Natural killer cell treated with Interleukin-12 subunit alpha and Interleukin-12 subunit beta and Interleukin-15 and Interleukin-18, amount 100 ng/mL, for 72 hours (primary cell): ENCODE measurements around the gene EXTL1. TPM values are rescaled to one million over a fixed set of nuclear protein-coding genes. Genes with fewer than 3 reads are reported as not detected.

Source experiments
- ATAC-seq, 2 donors: fragments of 150-1000 bp; cut with Tn5 transposase in 1 of 2; sonication (Bioruptor Pico), chemical (Tn5 transposase) in 1 of 2; 2 replicates each; pipeline ENCODE4 v1.10.0; 2021
- DNase-seq: peaks from one replicate; pipeline ENCODE4 v3.0.0; 2022; ENCODE audit warnings: low spot score
- H3K27ac Mint-ChIP-seq, 2 donors: 1 replicate in 1 of 2; 2 replicates in 1 of 2; pipeline ENCODE4 v1.8.0; 2022; ENCODE audit warnings: mixed read lengths in 2 of 2, mild to moderate bottlenecking in 1 of 2, moderate library complexity in 1 of 2
- H3K27me3 Mint-ChIP-seq, 2 donors: 1 replicate in 1 of 2; 2 replicates in 1 of 2; pipeline ENCODE4 v1.8.0; 2022; ENCODE audit warnings: mixed read lengths in 2 of 2
- H3K36me3 Mint-ChIP-seq: one replicate; pipeline ENCODE4 v1.8.0; 2022; ENCODE audit warnings: mixed read lengths
- H3K4me1 Mint-ChIP-seq, 2 donors: 1 replicate in 1 of 2; 2 replicates in 1 of 2; pipeline ENCODE4 v1.8.0; 2022; ENCODE audit warnings: low read depth in 2 of 2, mixed read lengths in 2 of 2, mild to moderate bottlenecking in 1 of 2
- H3K4me3 Mint-ChIP-seq: one replicate; pipeline ENCODE4 v1.8.0; 2022; ENCODE audit warnings: mixed read lengths
- H3K9me3 Mint-ChIP-seq: 2 replicates; pipeline ENCODE4 v1.8.0; 2022; ENCODE audit warnings: mixed read lengths
- total RNA-seq, 2 donors: library from RNA; stranded (reverse); gene quantifications; one replicate each; pipeline ENCODE4 v1.2.3, GENCODE V29; 2022

Gene EXTL1
- total RNA-seq, 2 donors from 2014 or later, result not detected

- H3K4me1 Mint-ChIP-seq, result peaks cover 58 to 60% of the 10 kb centered on the region in 2 donors
- DNase-seq (no peak), ATAC-seq (no peak)
- no peaks in the 10 kb centered on the region for H3K9me3 Mint-ChIP-seq
- H3K36me3 Mint-ChIP-seq, result no peaks in the 10 kb centered on the region
- peak overlapping the region; percentile 10 to 85 for H3K27ac Mint-ChIP-seq
- peak overlapping the region; percentile 46 for H3K4me3 Mint-ChIP-seq
- no peaks in the 10 kb centered on the region for H3K27me3 Mint-ChIP-seq
Observed at GRCh38 chr1:25991937-25992688, 29.5 kb upstream of the EXTL1 start.

DNA sequence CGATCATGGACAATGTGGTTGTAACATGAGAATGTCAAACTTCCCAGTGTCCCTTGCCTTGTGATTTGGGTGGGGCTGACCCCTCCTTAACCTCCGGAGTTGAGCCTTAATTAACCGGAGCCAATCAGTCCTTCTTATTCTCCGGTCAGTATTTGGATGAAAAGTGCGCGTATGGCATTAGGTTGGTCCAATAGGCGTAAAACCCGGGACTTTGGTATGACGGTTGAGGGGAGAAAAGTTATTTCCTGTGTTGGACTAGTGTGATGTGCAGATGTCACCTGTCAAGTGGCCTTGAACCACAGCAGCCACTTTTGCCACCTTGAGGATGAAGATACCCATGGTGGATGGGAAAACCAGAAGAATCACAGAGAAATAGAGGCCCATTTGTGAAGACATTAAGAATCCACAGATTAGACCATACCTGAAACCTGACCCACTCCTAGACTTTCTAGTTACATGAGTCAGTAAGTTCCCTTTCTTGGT, 28.8 kb upstream of the EXTL1 start:
- Mint-ChIP-seq H3K4me3 (peak overlapping the region; percentile 46), H3K27ac (peak overlapping the region; percentile 10 to 85), H3K27me3 (no peaks in the 10 kb centered on the region), H3K4me1 (peaks cover 58 to 67% of the 10 kb centered on the region in 2 donors), H3K36me3 (no peaks in the 10 kb centered on the region), H3K9me3 (no peaks in the 10 kb centered on the region)
- DNase-seq (no peak), ATAC-seq (no peak)

DNA sequence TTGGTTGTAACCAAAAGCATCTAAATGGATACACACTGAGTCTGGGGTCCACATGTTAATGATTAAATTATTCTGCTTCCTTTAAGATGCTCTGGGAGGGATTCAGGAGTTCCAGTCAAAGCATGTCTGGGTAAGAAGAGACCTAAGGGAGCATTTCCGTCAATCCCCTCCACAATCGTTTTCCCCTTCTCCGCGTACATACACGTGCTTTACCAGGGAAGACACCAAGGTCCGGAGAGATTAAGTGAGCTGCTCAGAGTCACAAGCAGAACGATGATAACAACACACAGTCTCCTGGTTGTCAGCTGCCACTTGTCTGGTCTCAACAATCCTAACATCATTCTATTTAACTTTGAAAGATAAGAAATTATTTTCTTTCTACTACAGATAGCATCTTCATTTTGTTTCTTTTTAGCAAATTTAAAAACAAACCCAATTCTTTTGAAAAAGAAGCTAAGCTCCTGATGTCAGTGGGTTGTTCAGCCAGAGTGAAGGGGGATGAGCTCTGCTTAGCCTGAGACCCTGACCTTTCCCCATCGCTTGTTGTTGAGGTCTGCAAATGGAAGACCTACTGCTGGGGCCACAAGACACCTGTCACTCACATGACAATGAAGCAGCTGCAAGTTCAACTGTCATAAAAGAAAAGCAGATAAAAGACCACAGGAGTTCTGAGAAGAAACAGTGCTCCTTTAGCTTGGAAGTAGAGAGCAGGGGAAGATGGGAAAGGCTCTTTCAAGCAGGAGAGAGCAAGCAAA, 28.2 kb upstream of the EXTL1 start:
- Mint-ChIP-seq H3K9me3 (no peaks in the 10 kb centered on the region), H3K36me3 (no peaks in the 10 kb centered on the region), H3K4me1 (peaks cover 54 to 65% of the 10 kb centered on the region in 2 donors), H3K27ac (peak overlapping the region; percentile 10 to 85), H3K4me3 (no peak overlapping the region), H3K27me3 (no peaks in the 10 kb centered on the region)
- no peak for ATAC-seq
- DNase-seq, result no peak

DNA sequence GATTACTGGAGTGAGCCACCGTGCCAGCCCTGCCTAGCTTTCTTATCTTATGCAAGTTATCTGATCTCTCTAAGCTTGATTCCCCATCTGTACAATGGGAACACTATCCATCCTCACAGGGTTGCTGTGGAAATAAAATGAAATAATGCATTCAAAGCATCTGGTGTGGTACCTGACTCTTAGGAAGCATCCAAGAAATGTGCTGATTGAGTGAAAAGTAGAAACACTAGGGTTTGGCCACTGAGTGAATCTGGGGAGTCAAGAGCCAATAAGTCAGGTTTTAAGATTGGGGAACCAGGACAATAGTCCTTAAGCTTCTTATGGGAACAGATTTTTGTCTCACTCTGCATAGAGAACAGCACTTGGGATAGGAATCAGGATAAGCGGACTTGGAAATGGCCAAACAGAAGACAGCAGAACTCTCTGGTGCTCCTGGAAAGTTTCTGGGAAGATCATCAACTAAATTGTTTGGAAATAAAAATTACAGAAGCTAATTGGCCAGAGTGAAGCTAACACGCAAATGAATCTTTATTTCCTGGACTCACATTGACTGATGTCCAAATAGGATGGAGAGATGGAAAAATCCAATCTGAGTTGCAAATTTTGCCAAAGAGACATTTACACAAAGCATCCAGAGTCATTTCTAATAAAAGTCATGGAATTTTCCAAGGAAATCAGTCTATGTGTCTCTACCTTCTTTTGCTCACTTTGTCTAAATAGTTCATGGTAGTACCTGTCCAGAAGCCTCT, 27.0 kb upstream of the EXTL1 start:
- H3K27ac Mint-ChIP-seq, result no peak overlapping the region
- H3K36me3 Mint-ChIP-seq, result no peaks in the 10 kb centered on the region
- peaks cover 47 to 60% of the 10 kb centered on the region in 2 donors for H3K4me1 Mint-ChIP-seq
- H3K9me3 Mint-ChIP-seq, result no peaks in the 10 kb centered on the region
- no peak for DNase-seq
- no peak overlapping the region for H3K4me3 Mint-ChIP-seq
- H3K27me3 Mint-ChIP-seq, result no peaks in the 10 kb centered on the region
- no peak for ATAC-seq

DNA sequence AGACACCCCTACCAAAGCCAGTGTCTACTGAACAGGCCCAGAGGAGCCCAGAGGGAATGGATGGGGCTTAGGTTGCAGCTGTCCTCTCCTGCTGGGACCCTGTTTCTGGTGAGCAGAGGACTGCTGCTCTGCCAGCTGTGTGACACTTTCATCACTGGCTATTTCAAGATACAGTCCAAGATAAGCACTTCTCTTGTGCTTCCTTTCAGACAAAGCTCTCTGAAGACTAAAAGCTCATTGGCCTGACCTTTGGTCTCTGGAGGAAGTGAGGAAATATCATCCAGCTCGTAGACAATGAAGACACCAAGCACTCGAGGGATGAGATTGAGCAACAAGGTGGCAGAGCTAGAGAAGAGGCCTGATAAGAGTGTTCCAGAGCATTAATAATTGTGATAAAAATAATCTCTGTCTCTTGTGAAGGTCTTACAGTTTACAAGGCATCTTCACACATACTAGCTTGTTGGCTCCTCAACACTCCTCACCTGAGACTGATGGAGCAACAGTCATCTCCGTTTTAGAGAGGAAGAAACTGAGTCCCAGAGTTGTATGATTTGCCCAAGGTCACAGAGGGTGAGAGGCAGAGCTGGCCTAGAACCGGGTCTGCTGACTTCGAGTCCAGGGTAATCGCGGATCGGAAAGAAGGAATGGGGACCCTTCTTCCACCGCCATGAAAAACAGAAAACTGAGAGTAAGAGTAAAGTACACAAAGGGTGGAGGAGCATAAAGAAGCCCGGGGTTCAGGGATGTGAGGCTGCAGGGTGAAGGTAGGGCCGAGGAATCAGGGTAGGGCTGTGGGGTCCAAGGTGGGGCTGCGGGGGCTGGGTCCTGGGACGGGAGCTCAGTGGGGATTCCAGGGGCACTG, 24.4 kb upstream of the EXTL1 start:
- ATAC-seq, result peak; percentile 28 to 52

DNA sequence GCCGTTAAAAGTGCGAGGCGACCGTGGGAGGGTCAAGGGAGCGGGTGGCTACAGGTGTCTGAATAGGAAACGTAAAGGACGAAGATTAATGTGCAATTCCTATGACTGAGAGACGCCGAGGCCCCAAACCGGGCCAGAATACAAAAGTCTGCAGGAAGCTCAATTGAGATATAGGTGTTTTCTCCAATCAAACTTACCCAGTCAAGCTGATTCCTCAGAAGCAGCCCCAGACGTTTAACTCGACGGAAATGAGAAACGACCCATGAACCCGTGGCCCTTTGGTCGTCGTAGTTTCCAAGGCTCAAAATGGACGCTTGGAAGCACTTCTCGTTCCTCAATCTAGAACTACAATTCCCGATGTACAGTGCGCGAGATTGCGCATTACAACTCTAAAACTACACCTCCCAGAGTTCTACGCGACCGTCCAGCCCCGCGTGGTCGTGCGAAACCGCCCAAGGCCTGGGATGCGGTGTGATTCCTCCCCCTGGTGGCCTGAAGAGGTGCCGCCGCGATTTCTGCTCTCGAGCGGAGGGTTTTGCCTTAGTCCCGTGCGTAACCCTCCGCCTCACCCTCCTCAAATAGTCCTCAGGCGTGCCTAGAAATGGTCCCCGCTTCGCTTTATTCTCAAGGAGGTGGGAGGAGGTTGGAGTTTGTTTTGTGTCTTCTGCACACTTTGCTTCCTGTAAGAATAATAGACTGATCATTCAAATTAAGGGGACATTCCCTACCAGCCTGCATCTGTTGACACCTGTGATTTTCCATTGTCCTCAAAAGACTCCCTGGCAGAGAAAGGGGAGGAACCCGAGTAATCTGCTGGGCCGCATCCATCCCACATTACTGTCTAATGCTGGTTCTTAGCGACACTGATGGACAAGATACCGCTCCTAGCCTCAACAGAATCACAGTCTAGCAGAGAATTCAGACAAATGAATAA, 23.5 kb upstream of the EXTL1 start, which contains the start of gene PAFAH2:
Gene PAFAH2 (minus strand): TSS at position 236 of the 934 bp plus-strand sequence. CDS start 7,247 bp downstream, outside the sequence.
- Mint-ChIP-seq H3K36me3 (no peaks in the 10 kb centered on the region), H3K27ac (peak within 1 kb of the TSS; percentile 99 to 100), H3K27me3 (no peaks in the 10 kb centered on the region), H3K4me1 (peaks cover 21 to 31% of the 10 kb centered on the region in 2 donors), H3K4me3 (peak within 1 kb of the TSS; percentile 100), H3K9me3 (no peaks in the 10 kb centered on the region)
- DNase-seq, result peak; percentile 97
- ATAC-seq, result peak; percentile 99

More for the DNA sequence above, 24.4 kb upstream of the EXTL1 start:
- H3K4me1 Mint-ChIP-seq, result peaks cover 28 to 40% of the 10 kb centered on the region in 2 donors
- H3K4me3 Mint-ChIP-seq, result peak overlapping the region; percentile 100
- no peaks in the 10 kb centered on the region for H3K9me3 Mint-ChIP-seq
- H3K27me3 Mint-ChIP-seq, result no peaks in the 10 kb centered on the region
- peak; percentile 69 for DNase-seq
- peak overlapping the region; percentile 99 to 100 for H3K27ac Mint-ChIP-seq
- no peaks in the 10 kb centered on the region for H3K36me3 Mint-ChIP-seq

DNA sequence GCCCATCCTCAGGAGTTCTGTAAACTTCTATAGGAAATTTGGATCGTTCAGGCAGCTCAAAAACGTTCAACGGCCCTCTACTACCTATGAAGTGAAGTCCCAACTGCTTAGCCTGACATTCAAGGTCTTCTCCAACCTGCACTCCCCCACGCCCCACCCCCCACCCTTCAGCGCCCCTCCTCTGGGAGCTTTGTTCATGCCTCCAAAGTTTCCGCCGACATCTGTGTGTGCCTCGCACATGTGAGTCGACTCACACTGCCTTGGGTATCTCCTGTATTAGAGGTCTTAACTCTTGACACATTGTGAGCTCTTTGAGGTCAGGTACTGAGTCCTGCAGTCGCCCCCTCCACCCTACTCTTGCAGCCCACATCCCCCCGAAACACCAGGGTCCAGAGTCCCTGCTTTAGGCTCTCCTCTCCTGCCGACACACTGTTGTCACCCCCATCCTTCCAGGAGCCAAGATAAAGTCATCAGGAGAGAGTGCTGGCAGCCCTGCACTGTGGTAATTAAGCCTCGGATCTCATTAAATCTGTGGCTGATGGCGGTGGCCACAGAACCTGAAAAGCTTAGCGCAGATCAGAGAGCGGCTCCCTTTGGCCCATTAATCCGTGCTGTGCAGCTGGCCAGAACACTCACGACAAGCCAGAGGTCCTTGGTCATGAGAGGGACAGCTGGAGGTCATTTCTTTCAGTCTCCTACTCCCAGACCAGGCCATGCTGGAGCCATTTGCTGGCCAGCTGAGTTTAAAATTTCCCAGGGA, 22.4 kb upstream of the EXTL1 start:
- H3K27ac Mint-ChIP-seq, result peak overlapping the region in 1 of 2 donors; percentile 3
- H3K9me3 Mint-ChIP-seq, result no peaks in the 10 kb centered on the region
- peak overlapping the region; percentile 100 for H3K4me3 Mint-ChIP-seq
- no peak for ATAC-seq
- H3K27me3 Mint-ChIP-seq, result peaks cover 0 to 2% of the 10 kb centered on the region in 2 donors
- DNase-seq, result no peak
- H3K4me1 Mint-ChIP-seq, result peaks cover 16 to 22% of the 10 kb centered on the region in 2 donors
- no peaks in the 10 kb centered on the region for H3K36me3 Mint-ChIP-seq

DNA sequence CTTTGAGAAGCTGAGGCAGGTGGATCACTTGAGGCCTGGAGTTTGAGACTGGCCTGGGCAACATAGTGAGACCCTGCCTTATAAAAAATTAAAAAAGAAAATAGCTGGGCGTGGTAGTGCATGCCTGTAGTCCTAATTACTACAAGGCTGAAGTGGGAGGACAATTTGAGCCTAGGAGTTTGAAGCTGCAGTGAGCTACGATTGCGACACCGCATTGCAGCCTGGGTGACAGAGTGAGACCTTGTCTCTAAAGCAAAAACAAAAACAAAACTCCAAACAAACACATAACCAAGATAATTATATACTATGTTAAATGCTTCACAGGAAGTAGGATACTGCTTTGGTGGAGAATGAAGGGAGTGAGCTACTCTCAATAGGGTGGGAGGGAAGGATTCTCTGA, 18.3 kb upstream of the EXTL1 start:
- Mint-ChIP-seq H3K4me1 (peaks cover 3 to 4% of the 10 kb centered on the region in 2 donors), H3K9me3 (no peaks in the 10 kb centered on the region), H3K36me3 (no peaks in the 10 kb centered on the region), H3K4me3 (no peak overlapping the region), H3K27me3 (peaks cover 5 to 7% of the 10 kb centered on the region in 2 donors), H3K27ac (no peak overlapping the region)
- no peak for ATAC-seq
- DNase-seq, result no peak

DNA sequence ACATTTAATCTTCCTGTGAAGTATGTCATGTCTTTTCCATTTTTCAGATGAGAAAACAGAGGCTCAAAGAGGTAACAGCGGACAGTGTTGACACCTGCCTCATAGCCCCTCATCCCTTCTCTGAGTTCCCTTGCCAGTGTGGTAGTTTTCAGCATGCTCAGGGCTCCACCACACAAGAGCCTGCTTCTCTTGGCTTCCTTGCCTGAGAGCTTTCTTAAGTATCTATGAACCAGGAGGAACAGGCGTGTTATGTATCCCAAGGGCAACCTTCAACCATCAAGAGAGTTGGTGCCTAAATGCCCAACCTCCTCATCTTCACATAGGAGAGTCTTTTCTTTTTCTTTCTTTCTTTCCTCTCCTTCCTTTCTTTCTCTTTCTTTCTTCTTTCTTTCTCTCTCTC, 17.8 kb upstream of the EXTL1 start:
- ATAC-seq, result no peak
- no peak overlapping the region for H3K4me3 Mint-ChIP-seq
- H3K36me3 Mint-ChIP-seq, result no peaks in the 10 kb centered on the region
- H3K9me3 Mint-ChIP-seq, result no peaks in the 10 kb centered on the region
- no peaks in the 10 kb centered on the region for H3K4me1 Mint-ChIP-seq
- no peak overlapping the region for H3K27ac Mint-ChIP-seq
- peaks cover 5 to 7% of the 10 kb centered on the region in 2 donors for H3K27me3 Mint-ChIP-seq
- DNase-seq, result no peak

DNA sequence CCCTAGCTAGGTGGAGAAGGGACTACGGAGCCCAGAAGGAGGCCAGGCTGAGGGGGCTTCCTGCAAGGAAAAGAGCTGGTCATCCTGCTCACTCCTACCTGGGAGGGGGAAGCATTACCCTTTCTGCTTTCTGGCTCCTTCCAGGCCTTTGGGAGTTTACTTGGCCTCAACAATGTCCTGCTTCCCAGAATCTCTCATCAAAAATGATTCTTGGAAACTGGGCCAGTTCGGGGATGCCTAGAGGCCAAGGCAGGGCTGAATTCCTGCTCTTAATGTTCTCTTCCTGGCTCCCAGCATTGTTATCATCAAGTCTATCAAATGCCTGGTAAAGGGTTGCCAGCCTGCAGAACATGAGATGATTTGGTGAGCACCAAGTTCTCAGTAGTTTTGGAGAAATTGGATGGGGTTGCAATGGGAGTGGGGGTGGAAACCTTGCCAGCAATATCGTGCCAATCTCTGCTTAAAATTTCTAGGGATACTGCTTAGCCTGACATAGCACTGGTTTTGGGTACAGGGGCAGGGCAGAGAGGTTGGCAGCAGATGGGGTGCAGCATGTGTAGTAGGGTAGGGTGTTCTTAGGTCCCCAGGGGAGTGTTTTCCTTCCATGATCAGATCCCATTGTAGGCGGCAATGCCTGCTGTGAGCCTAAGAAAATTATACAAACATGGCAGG, 16.0 kb upstream of the EXTL1 start:
- no peak for ATAC-seq
- H3K27me3 Mint-ChIP-seq, result peaks cover 7 to 9% of the 10 kb centered on the region in 2 donors
- no peak overlapping the region for H3K27ac Mint-ChIP-seq
- no peaks in the 10 kb centered on the region for H3K9me3 Mint-ChIP-seq
- DNase-seq, result no peak
- no peaks in the 10 kb centered on the region for H3K36me3 Mint-ChIP-seq
- peaks cover 3 to 4% of the 10 kb centered on the region in 2 donors for H3K4me1 Mint-ChIP-seq
- H3K4me3 Mint-ChIP-seq, result no peak overlapping the region

GRCh38 chr1:26006710-26007109, 14.9 kb upstream of the EXTL1 start:
- DNase-seq (no peak), ATAC-seq (no peak)
- Mint-ChIP-seq H3K4me3 (no peak overlapping the region), H3K27ac (no peak overlapping the region), H3K4me1 (peaks cover 3 to 4% of the 10 kb centered on the region in 2 donors), H3K9me3 (no peaks in the 10 kb centered on the region), H3K27me3 (peaks cover 7 to 9% of the 10 kb centered on the region in 2 donors), H3K36me3 (no peaks in the 10 kb centered on the region)
